T47D (cell line): Measurements from ENCODE around the gene DCDC2C.

ENCODE experiments used
- DNase-seq, 2 experiments: peaks; one replicate each; pipeline versions ENCODE4 v3.0.0 to v3.0.0-alpha.2; 2011 to 2012; ENCODE audit warnings: low read depth in 1 of 2, low spot score in 1 of 2
- JUND ChIP-seq: IDR thresholded peaks from 2 replicates; pipeline ENCODE4 v1.6.1; 2012; ENCODE audit warnings: low read depth
- in situ Hi-C: cut with HindIII; loops from 2 replicates; pipeline ENCODE4 v1.10.0; 2016; ENCODE audit warnings: low sequenced_read_pairs, low pct_unique_long_range_greater_than_20kb

The DCDC2C gene

GRCh38 chr2:3705782-3706181 lies 2.4 kb downstream of the DCDC2C start:
- in situ Hi-C loops: no loop called here
- TF ChIP-seq JUND: no peak

GRCh38 chr2:3706892-3707291 lies 3.5 kb downstream of the DCDC2C start:
- TF ChIP-seq JUND: no peak
- in situ Hi-C loops: no loop called here
- no peak for DNase-seq

More at GRCh38 chr2:3705782-3706181, 2.4 kb downstream of the DCDC2C start:
- no peak for DNase-seq

- no peak for DNase-seq
- in situ Hi-C loops: no loop called here
- TF ChIP-seq JUND: no peak
Measured at GRCh38 chr2:3708576-3708975, 5.2 kb downstream of the DCDC2C start.

DNA sequence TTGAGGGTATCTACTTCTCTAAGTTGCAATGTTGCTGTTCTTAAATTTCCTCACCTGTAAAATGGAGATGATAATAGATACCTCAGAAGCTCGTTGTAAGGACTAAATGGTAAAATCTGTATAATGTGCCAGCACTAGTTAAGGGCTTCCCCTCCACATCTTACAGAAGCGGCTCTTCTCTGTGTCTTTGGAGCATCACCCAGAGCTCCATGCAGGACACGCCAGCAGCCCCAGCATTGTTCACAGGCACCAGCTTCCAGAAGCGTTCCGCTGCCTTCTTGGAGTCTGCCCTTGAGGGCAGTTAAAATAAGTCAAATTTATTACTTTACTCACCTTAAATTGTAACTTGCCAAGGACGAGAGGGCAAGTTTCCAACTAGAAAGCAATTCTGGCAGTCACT lies 5.8 kb downstream of the DCDC2C start:
- in situ Hi-C loops: no loop called here
- no peak for TF ChIP-seq JUND
- no peak for DNase-seq

DNA sequence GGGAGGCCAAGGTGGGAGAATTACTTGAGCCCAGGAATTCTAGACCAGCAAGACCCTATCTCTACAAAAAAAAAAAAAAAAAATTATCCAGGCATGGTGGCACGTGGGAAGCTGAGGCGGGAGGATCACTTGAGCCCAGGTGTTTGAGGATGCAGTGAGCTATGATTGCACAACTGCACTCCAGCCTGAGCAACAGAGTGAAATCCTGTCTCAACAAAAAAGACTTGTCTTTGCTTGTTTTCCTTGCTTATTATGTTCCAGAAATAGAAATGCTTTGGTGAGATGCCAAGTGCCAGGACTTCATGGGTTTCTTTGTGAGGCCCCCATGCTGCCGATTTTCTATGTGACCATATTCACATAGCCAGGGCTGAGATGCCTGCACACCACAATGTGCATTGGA lies 9.0 kb downstream of the DCDC2C start:
- in situ Hi-C loops: no loop called here
- TF ChIP-seq JUND: no peak
- no peak for DNase-seq

DNA sequence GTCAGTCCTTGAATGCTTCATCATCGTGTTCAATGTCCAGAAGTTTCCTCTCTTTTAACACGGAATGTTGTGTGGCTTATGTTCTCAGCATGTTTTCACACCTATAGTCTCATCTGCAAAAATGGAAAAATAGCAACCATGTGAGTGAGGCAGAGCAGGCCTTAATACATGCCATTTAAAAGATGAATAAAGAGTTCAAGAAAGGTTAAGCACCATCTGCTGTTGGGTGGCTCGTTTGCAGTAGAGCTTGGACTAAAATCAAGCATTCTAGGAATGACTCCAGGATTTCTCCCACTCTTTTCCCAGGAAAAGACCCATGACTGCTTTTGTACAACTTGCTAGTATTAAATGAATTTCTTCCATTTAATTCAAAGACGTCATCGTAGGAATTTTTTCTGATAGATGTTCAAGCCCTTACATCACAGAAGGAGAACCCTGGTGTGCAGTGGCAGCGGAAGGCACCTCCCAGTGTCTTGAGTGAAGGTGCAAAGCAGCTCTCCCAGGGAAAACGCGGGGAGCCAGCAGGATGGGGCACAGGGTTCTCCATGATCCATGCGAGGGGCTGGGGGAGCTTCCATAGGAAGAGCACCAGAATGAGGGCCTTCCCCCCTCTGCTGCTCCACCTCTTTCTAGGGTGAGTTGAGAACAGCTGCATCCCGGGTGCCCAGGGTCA lies 9.6 kb downstream of the DCDC2C start:
- no peak for DNase-seq
- TF ChIP-seq JUND: no peak
- in situ Hi-C loops: no loop called here

- DNase-seq: no peak
- in situ Hi-C loops: no loop called here
- TF ChIP-seq JUND: no peak
Measured at GRCh38 chr2:3718679-3719078, 15.3 kb downstream of the DCDC2C start.

DNA sequence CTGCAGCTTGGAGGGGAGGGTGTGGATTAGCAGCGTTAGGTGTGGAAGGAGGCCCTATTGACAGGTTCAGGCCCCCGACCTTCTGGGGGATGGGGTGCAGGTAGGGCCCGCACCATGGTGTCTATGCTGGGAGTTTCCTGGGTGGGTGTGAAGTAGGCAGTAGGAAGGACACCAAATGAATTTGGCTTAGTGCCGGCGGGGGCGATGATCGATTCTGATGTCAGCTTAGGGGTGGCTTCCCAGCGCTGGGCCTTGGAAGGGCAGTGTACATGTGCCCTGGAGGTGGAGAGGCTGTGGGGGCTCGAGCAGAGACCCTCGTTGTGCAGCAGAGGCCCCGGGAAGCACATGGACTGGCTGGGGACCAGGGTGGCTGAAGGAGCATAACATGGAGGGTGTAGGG lies 21.6 kb downstream of the DCDC2C start:
- no peak for DNase-seq
- no peak for TF ChIP-seq JUND
- in situ Hi-C loops: no loop called here

DNA sequence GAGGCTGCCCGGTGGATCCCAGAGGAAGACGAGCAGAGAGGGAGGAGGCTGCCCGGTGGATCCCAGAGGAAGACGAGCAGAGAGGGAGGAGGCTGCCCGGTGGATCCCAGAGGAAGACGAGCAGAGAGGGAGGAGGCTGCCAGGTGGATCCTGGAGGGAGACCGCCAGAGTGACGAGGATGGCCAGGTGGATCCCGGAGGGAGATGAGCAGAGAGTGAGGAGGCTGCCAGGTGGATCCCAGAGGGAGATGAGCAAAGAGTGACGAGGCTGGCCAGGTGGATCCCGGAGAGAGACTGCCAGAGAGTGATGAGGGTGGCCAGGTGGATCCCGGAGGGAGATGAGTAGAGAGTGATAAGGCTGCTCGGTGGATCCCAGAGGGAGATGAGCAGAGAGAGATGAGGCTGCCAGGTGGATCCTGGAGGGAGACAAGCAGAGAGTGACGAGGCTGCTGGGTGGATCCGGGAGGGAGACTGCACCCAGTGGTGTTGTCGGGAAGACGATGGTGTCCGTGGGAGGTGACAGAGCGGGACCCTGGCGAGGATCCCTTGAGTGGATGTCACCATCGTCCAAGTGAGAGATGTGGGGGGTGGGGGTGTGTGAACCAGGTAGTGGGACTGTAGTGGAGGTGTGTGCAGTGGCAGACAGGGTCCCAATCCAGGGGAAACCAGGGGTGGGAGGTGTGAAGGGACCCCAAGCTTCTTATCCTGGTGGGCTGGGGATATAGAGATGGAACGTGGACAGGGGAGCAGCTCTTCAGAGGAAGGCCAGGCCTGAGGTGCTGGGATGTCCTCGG lies 22.3 kb downstream of the DCDC2C start:
- DNase-seq: no peak
- TF ChIP-seq JUND: no peak
- in situ Hi-C loops: no loop called here

GRCh38 chr2:3726511-3726910 lies 23.1 kb downstream of the DCDC2C start:
- in situ Hi-C loops: no loop called here
- no peak for DNase-seq
- TF ChIP-seq JUND: no peak

- in situ Hi-C loops: no loop called here
- TF ChIP-seq JUND: no peak
- no peak for DNase-seq
Measured at GRCh38 chr2:3727397-3728045, 24.1 kb downstream of the DCDC2C start.

DNA sequence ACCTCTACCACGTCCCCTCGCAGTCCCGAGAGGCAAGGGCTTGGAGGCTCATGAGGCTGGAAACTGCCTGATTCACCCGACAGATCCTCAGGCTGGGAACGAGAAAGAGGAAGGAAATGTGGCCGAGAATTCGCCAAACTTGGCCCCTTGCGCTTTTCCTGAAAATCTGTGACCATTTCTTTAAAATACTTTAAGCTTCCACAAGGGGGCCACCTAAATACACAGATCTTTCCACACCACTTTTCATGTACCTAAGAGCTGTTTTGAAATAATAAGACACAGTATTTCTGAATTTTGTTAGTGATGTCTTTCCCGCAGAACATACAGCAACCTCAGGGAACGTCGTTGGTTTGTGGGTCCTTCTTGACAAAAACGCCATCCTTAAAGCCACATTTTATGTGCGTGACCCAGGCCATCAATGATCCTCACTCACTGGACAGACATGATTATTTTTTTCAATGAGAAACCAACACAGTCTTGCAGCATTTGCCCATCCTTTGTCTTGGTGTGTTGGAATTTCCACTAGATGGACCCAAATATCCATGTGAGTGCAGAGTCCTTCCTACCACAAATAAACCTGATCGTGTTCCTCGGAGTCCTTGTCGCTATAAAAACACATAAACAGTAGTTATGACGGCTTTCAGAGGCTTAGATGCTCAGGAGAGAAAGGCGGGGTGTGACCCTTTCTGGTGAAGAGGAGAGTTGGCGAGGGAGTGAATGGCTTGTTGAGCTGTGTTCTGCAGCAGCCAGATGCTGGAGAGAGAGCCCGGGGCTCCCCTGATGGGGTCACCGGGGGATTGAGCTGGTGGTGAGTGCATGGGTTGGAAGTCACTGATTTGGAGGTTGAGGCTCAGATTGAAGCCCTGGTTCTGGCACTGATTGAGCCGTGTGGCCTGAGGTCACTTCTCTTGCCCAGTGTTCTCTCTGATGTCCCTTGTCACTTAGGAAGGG lies 25.0 kb downstream of the DCDC2C start:
- peak; percentile 23 to 44 for DNase-seq
- in situ Hi-C loops: no loop called here
- TF ChIP-seq JUND: no peak

DNA sequence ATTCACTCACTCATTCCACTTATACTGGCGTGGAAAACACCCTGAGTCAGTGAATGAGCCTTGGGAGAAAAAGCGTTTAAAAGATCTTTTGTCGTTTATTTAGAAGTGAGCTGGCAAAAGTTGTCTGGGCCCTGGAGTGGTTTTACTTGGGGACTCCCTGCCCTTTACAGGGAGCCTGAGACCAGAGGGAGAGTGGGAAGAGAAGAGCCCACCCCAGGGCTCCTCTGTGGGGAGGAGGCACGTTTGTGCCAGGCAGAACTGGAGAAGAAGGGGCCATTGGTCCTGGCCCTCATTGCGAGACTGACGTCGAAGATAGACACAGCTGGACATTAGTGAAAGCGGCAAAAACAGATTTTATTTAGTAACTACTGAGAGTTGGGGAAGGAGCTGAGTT lies 25.7 kb downstream of the DCDC2C start:
- in situ Hi-C loops: no loop called here
- no peak for DNase-seq
- no peak for TF ChIP-seq JUND
